ENCODE results near the gene VPS4A. TPM values are rescaled to one million over a fixed set of nuclear protein-coding genes. Genes with fewer than 3 reads are reported as not detected.
A peak's percentile ranks its signal among the peaks of the same experiment; 100 is the strongest.

The VPS4A gene
- total RNA-seq, 4 donors from 2014 or later = 34.2 to 41.1 (median 36.6) TPM

DNA sequence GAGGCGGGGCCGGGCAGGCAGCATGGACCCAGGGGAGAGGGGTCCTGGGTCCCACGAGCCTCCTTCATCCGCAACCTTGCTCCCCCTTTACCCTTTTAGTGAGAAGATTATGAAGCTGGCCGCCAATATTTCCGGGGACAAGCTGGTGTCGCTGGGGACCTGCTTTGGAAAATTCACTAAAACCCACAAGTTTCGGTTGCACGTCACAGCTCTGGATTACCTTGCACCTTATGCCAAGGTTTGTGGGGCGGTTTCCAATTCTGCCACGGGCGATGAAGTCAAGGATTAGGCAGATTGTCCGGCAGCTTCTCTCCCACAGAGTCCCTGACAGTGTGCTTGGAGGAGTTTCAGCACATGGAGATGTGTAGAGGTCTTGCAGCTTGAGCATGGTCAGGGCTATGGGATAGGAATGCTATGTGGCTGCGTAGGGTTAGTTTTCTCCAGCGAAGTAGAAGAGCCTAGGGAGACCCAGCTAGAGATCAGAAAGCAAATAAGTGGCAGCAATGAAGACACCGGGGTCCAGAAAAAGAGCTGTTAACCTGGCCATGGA lies 29.0 kb downstream of the VPS4A start:
- WGBS, 2 donors (ENCODE audit: low coverage in 1 of 2) = 0 to 14% methylated on average over 5 to 8 of the region's 16 CpGs
- peaks cover 0 to 38% of the 10 kb centered on the region in 2 donors for H3K36me3 ChIP-seq
- ATAC-seq = no peak

GRCh38 chr16:69344171-69344570 lies 33.0 kb downstream of the VPS4A start:
- Histone ChIP-seq H3K36me3 (peaks cover 0 to 26% of the 10 kb centered on the region in 2 donors), H3K9me3 (no peaks in the 10 kb centered on the region), H3K4me3 (no peak overlapping the region), H3K27me3 (no peaks in the 10 kb centered on the region), H3K4me1 (peaks cover 3 to 13% (median 5%) of the 10 kb centered on the region in 3 donors), H3K27ac (no peak overlapping the region)
- 83 to 86% methylated on average over 1 to 5 of the region's 5 CpGs for WGBS, 2 donors (ENCODE audit: low coverage in 1 of 2)
- ATAC-seq = no peak
- TF ChIP-seq EP300 (IDR thresholded peaks at IDR 0.05) = no peak

More for the DNA sequence above, 29.0 kb downstream of the VPS4A start:
- Histone ChIP-seq H3K4me3 (peak overlapping the region; percentile 89 to 92), H3K4me1 (peaks cover 3 to 31% (median 17%) of the 10 kb centered on the region in 3 donors), H3K9me3 (no peaks in the 10 kb centered on the region), H3K27me3 (no peaks in the 10 kb centered on the region), H3K27ac (peak overlapping the region; percentile 77 to 95 (median 92))
- TF ChIP-seq POLR2A (IDR thresholded peaks at IDR 0.05) (no peak), EP300 (IDR thresholded peaks at IDR 0.05) (no peak), POLR2AphosphoS5 (IDR thresholded peaks at IDR 0.05) (no peak)
- TF ChIP-seq, protein P1, sequence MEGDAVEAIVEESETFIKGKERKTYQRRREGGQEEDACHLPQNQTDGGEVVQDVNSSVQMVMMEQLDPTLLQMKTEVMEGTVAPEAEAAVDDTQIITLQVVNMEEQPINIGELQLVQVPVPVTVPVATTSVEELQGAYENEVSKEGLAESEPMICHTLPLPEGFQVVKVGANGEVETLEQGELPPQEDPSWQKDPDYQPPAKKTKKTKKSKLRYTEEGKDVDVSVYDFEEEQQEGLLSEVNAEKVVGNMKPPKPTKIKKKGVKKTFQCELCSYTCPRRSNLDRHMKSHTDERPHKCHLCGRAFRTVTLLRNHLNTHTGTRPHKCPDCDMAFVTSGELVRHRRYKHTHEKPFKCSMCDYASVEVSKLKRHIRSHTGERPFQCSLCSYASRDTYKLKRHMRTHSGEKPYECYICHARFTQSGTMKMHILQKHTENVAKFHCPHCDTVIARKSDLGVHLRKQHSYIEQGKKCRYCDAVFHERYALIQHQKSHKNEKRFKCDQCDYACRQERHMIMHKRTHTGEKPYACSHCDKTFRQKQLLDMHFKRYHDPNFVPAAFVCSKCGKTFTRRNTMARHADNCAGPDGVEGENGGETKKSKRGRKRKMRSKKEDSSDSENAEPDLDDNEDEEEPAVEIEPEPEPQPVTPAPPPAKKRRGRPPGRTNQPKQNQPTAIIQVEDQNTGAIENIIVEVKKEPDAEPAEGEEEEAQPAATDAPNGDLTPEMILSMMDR (IDR thresholded peaks at IDR 0.05) = no peak

DNA sequence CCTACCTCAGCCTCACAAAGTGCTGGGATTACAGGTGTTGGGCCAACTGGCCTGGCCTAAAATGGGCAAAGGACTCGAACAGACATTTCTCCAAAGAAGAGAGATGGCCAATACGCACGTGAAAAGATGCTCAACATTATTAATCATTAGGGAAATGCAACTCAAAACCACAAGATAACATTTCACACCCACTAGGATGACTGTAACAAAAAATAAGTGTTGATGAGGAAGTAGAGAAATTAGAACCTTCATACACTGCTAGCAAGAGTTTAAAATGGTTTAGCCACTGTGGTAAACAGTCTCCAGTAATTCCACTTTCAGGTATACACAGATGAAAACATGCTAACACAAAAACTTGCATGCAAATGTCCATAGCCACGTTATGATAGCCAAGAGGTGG lies 34.8 kb downstream of the VPS4A start:
- H3K4me3 ChIP-seq = no peak overlapping the region
- no peak for ATAC-seq
- peaks cover 0 to 2% (median 0%) of the 10 kb centered on the region in 3 donors for H3K4me1 ChIP-seq
- H3K9me3 ChIP-seq = no peaks in the 10 kb centered on the region
- H3K27me3 ChIP-seq = no peaks in the 10 kb centered on the region
- WGBS, 2 donors (ENCODE audit: low coverage in 1 of 2) = 67 to 85% methylated on average over 3 to 4 of the region's 4 CpGs
- H3K36me3 ChIP-seq = peaks cover 0 to 40% of the 10 kb centered on the region in 2 donors
- no peak overlapping the region for H3K27ac ChIP-seq
- TF ChIP-seq EP300 (IDR thresholded peaks at IDR 0.05) = no peak
- no peak for TF ChIP-seq POLR2AphosphoS5 (IDR thresholded peaks at IDR 0.05)
- TF ChIP-seq, protein P1 (IDR thresholded peaks at IDR 0.05) = no peak
- no peak for TF ChIP-seq POLR2A (IDR thresholded peaks at IDR 0.05)

GRCh38 chr16:69346683-69347082 lies 35.5 kb downstream of the VPS4A start:
- Histone ChIP-seq H3K36me3 (peaks cover 0 to 42% of the 10 kb centered on the region in 2 donors), H3K9me3 (no peaks in the 10 kb centered on the region), H3K4me3 (no peak overlapping the region), H3K27ac (no peak overlapping the region), H3K4me1 (no peaks in the 10 kb centered on the region), H3K27me3 (no peaks in the 10 kb centered on the region)
- TF ChIP-seq POLR2AphosphoS5 (IDR thresholded peaks at IDR 0.05) = no peak
- no peak for TF ChIP-seq EP300 (IDR thresholded peaks at IDR 0.05)
- TF ChIP-seq, protein P1 (IDR thresholded peaks at IDR 0.05) = no peak
- TF ChIP-seq POLR2A (IDR thresholded peaks at IDR 0.05) = no peak
- ATAC-seq = no peak
- WGBS, 2 donors (ENCODE audit: low coverage in 1 of 2) = 85 to 86% methylated on average over 4 to 6 of the region's 6 CpGs

DNA sequence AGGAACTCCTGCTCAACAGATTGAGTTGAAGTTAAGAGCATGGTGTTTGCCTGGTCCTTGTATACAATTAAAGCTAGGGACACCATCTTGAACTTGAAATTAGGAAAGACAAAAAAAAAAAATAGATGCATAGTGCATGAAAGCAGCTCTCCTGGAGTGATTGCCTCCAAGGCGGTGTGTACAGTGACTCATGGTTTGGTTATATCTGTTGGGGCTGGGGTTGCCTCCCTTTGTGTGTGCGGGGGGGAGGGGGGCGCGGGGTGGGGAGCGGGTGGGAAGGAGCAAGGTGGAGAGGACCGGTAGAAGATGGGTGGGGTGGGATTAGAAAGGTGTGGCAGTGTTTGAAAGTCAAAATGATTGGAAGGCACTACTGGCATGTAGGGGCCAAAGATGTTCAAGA lies 37.1 kb downstream of the VPS4A start:
- Histone ChIP-seq H3K27me3 (no peaks in the 10 kb centered on the region), H3K27ac (no peak overlapping the region), H3K9me3 (no peaks in the 10 kb centered on the region), H3K4me1 (no peaks in the 10 kb centered on the region), H3K36me3 (peaks cover 0 to 52% of the 10 kb centered on the region in 2 donors), H3K4me3 (no peak overlapping the region)
- no peak for ATAC-seq
- WGBS, 2 donors (ENCODE audit: low coverage in 1 of 2) = 63 to 94% methylated on average over 1 to 3 of the region's 6 CpGs
- TF ChIP-seq POLR2A (IDR thresholded peaks at IDR 0.05) (no peak), EP300 (IDR thresholded peaks at IDR 0.05) (no peak), POLR2AphosphoS5 (IDR thresholded peaks at IDR 0.05) (no peak)
- TF ChIP-seq, protein P1 (IDR thresholded peaks at IDR 0.05) = no peak
